ENCODE data around the gene NAA15.
"Not testable (repeated sequence)": the region's sequence is repeated elsewhere in the genome, so short reads cannot be mapped to it uniquely, and the experiment has no call there.

The NAA15 gene

DNA sequence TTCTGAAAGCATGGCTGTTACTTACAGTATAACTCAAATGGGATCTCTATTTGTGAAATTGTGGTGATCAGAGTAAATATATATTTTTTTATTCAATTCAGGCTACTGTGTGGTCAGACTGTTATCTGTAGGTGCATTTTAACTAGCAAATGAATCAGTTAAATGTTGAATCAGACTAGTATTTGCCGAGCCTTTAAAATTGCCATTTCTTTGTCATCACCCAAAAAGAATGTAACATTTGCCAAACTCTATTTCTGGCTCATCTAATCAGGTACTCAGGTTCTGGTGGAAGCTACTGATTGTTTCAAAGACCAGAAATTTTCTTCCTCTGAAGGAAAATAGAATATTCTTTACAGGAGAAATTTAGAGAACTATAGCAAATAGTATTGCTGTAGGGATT lies 1.8 kb upstream of the NAA15 start:
- no peak for DNase-seq

GRCh38 chr4:139300431-139301112 lies 733 bp upstream of the NAA15 start:
- peak; percentile 48 for DNase-seq

DNA sequence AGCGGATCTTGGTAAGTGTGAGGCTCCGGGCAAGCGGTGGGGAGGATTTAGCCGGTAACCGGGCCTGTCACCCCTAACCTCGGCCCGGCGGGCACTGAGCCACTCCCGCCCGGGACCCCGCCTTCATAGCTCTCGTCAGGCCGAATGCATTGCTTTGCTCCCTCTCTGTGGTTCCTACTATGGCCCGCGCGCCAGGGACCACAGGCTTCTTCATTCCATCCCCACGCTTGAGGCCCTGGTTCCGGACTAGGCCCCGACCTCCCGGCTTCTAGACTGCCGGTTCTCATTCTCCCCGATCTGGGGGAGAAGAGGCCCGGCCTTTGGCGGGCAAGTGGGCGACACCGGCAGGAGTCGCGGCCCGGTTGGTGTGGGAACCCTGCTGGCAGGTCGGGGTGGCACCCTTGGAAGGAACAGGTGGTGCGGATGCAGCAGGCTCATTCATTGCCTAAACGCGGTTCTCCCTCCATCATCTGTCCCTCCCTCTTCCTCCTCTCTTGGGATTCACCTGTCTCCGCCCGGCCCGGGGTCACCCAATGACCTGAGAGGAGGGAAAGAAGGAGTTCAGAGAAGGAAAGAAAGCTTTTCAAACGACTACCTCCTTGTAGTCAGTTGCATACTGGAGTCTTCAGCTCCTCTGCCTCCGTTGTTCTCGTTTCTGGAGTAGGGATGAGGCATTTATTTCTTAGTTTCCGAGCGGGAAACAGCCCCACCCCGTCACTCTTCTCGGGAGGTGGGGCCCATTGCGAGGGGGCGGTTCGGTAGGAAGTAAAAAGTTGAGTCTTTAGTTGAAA lies 711 bp downstream of the NAA15 start, which contains the start of gene NDUFC1:
Gene NDUFC1 (minus strand): TSS at position 657 of the 791 bp plus-strand sequence. CDS start 6,679 bp downstream, outside the sequence.
- DNase-seq, result peak; percentile 57

DNA sequence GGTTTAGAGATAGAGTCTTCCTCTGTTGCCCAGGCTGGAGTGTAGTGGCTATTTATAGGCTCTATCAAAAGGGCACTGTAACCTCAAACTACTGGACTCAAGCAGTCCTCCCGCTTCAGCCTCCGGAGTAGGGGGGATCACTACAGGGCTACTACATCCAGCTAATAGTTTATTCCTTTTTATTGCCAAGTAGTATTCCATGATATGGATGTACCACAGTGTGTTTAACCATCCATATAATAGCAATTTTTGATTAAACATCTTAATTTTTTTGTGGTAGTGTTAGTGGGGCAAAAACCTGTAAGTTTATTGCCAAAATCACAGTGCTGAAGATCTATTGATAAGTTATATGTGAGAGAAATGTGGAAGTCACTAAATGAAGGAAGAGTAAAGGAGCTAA lies 3.6 kb downstream of the NAA15 start:
- DNase-seq, result no peak

GRCh38 chr4:139311909-139312308 lies 10.6 kb downstream of the NAA15 start:
- no peak for DNase-seq

DNA sequence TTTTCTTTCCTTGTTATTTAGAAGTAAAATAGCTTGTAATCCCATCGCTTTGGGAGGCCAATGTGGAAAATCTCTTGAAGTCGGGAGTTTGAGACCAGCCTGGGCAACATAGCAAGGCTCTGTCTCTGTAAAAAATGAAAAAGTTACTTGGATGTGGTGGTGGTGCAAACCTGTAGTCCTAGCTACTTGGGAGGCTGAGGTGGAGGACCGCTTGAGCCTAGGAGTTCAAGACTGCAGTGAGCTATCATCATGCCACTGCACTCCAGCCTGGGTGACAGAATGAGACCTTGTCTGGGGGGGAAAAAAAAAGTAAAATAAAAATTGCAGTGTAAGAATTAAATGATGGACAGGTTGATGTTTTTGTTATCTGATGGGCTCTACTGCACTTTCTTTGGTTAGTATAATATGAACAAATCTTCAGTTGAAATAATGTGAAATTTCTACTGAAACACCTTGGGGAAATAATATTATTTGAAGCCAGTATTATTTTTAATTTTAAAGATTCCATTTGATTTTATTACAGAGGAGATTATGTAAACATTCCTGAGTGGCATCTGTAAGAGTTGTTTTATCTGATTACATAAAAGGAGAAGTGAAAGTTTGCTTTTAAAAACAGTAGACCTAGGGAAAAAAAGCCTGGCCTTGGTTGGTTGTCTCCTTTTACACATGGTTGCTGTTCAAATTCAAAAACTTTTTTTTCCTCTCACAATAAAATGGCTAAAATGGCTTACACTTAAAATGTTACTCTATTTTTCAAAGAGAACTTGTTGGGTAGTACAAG lies 11.4 kb downstream of the NAA15 start:
- DNase-seq, result no peak

DNA sequence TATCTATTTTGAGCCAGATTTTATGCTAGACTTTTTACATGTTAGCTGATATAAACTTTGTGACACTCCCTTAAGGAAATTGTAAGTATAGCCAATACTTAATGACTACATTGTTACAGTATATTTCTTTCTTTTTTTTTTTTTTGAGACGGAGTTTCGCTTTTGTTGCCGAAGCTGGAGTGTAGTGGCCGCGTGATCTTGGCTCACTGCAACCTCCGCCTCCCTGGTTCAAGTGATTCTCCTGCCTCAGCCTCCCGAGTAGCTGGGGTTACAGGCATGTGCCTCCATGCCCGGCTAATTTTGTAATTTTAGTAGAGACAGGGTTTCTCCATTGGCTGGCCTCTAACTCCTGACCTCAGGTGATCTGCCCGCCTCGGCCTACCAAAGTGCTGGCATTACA lies 12.1 kb downstream of the NAA15 start:
- not testable (repeated sequence) for DNase-seq

DNA sequence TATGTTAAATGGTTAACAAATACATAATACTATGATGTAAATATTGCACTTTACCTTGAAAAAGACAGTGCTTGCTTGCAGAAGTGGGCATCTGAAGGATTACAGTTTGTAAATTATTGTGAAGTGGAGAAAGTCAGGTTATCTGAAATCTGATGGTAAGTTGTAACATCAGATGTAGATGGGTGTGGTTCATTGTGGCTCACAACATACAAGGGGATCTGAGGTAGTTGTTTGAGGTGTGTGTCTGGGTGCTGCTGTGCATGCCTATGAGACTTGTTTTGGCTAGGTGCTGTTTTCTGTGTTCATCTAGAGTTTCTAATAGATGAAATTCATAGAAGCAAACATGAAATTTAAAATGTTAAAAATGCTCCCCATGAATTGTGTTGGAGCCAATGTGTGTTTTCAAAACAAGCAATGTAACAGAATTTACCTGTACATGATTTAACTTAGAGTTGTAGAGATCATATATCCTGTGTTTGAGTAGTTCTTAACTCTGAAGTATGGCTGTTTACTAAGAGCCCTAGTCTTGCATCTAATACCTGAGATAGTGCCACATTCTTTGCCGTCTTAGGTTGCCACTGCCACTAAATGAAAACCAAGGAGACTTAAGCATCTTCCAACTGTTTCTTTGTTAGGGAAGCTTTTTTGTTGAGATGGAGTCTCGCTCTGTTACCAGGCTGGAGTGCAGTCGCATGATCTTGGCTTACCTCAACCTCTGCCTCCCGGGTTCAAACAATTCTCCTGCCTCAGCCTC lies 12.9 kb downstream of the NAA15 start:
- peak; percentile 68 for DNase-seq

DNA sequence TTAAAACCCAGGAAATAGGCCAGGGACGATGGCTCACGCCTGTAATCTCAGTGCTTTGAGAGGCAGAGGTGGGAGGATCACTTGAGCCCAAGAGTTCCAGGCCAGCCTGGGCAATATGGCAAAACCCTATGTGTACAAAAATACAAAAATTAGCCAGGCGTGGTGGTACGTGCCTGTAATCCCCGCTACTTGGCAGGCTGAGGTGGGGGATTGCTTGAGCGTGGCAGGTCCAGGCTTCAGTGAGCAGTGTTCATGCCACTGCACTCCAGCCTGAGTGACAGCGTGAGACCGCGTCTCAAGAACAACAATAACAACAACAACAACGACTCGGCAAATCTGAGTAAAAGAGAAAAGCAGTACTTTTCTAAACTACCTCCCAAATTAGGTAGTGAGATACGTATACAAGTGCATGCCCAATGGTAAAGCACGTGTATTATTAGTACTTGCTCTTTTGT lies 13.9 kb downstream of the NAA15 start:
- DNase-seq, result no peak

DNA sequence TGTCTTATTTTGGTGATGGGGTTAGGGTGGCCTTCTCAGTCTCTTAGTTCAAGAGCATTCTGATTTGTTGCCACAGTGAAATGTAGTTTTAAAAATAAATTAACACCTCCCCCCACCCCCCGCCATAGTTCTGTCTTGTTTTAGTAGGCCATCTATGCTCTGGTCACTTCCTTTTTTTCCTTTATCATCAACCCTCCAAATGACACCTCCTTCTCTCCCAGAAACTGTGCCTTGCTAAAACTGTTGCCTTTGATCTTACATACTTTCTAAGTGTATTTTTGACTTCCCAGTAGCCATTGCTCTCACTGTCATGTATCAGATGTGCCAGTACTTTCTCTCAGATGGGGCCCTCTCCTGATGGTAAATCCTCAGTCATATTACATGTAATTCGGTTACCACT lies 15.4 kb downstream of the NAA15 start:
- no peak for DNase-seq

- DNase-seq, result no peak
These were observed 16.3 kb downstream of the NAA15 start for GRCh38 chr4:139317635-139318034.

- DNase-seq, result no peak
These were observed 18.3 kb downstream of the NAA15 start for GRCh38 chr4:139319571-139319970.

- not testable (repeated sequence) for DNase-seq
These were observed 20.8 kb downstream of the NAA15 start for GRCh38 chr4:139322070-139322469.

GRCh38 chr4:139322541-139322940 lies 21.2 kb downstream of the NAA15 start:
- not testable (repeated sequence) for DNase-seq

DNA sequence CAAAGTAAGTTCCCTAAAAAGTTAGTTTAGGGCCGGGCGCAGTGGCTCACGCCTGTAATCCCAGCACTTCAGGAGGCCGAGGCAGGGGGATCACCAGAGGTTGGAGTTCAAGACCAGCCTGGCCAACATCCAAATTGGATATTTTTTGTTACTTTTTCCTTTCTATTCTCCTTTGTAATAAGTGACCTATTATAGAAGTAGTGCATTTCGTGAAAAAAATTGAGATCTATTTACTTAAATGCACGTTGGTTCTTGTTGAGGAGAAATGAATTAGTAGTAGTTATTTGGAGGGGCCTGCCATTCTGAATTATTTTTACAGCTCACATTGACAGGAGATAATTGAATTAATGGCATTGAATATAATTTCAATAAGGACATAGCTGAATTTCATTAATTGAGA lies 23.3 kb downstream of the NAA15 start:
- no peak for DNase-seq

- DNase-seq, result no peak
These were observed 28.4 kb downstream of the NAA15 start for GRCh38 chr4:139329665-139330200.

GRCh38 chr4:139330283-139330682 lies 29.0 kb downstream of the NAA15 start:
- DNase-seq, result no peak

DNA sequence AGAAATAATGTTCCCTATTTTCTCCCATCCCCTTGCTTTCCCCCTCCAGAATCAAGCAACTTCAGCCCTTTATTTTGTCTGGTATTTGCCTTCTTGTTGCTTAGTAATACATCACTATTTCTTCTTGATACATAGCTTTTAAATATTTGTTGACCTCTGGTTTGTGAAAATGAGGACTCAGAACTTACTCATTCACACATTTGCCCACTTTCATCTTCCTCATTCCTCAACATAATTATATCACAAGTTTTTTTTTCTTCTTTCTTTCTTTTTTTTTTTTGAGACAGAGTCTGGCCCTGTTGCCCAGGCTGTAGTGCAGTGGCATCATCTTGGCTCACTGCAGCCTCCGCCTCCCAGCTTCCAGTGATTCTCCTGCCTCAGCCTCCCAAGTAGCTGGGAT lies 29.9 kb downstream of the NAA15 start:
- DNase-seq, result no peak

DNA sequence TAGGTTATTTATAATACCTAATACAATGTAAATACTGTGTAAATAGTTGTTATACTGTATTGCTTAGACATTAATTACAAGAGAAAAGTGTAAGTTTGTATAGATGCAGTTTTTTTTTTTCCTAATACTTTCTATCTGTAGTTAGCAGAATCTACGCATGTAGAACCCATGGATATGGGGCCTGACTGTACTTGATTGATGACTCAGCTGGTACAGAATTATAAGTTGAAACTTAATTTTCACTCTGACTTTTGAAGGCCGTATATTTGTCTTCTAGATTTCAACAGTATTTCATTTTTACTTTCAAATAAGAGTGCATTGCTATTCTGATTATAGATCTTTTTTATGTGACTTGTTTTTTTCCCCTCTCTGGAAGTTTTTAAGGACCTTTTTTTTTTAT lies 31.7 kb downstream of the NAA15 start:
- DNase-seq, result no peak

DNA sequence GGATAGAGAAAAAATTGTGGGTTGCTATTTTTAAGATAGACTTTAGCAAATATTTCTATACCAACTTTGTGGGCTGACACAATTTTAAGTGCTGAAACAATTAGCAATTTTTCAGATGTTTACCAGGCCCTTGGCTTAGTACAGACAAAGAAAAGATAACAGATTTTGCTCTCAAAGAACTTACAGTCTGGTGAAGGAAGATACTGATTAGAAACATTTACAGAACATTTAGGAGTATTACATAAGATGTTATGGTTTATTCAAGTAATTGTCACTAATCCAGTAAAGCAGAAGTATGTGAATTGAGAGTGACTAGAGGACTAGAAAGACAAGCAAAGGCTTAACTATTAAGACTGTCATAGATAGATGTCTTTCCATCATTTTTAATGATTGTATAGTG lies 36.3 kb downstream of the NAA15 start:
- DNase-seq, result no peak

DNA sequence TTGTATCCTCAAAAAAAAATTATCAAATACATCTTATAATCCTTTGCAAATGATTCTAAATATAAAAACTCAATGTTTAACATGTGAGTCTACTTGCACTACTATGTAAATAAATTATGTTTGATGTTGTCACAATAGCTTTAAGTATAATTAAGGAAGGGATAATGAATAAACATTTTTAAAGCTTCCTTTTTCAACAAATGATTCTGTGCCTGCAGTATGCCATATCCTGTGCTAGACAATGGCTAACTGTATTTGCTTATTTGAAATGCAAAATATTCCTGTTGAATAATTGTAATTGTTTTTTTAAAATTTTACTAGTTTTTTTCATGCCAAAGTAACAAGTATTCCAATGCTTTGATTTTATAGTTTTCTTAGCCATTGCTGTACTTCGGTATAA lies 60.0 kb downstream of the NAA15 start:
- DNase-seq, result no peak

DNA sequence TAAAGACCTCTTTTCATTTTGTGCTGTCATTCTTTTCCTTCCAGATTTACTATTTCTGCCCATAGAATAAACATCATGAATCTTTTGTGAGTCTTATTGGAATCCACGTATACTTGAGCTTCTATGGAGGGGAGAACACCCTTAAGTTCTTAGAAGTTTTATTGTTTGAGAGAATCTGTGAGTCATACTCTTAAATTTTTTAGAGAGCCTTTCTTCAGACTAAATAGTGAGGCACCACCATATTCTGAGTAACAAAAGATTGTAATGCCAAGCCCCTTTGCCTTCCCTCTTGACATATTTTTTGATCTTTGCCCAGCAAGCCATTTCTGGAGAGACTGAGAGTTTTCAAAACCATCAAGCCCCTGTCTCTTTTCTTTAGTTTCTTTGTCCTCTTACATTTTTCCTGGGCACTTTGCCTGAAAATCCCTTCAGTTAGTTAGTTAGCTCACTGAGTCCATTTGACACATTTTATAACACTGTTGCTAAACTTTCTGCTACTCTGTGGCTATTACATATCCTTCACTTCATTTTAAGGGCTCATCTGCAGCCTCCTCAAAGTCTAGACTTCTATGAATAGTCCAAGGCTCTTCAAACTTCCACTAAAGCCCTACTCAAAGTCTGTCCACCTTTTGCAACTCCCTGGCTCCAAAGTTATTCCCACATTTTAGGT lies 66.3 kb downstream of the NAA15 start:
- DNase-seq, result no peak

Data from CD4-positive, alpha-beta T cell treated with Interleukin-4 for 4 hours (primary cell).